ENCODE measurements around the gene TOMM70. TPM values are rescaled to one million over a fixed set of nuclear protein-coding genes. Genes with fewer than 3 reads are reported as not detected.

Gene TOMM70
- total and polyA plus RNA-seq, 2 of the 8 experiments (the other 6 are each of a cell fraction or from before 2014, with no cell fraction given): 10.9 to 52.1 TPM

DNA sequence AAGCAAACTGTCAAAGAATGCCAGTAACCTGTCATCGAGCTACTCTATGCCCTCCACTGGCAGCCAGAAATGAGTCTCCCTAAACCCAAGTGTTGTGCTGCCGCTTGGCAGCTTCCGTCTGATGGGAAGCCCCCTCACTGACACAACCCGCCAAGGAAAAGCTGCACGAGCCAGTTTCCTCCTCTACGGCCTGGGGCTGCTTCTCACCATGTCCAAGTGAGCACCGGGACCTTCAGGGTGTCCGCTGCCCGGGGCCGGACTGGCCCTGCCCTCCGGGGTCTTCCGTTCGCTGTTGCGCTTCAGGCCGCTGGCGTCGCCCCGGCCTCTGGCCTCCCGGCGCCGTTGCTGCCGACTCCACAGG, 490 bp downstream of the TOMM70 start:
- no peaks in the 10 kb centered on the region for H3K79me1 ChIP-seq (ENCODE audit: low read depth, low read length)
- H2BK120ac ChIP-seq (replicated peaks; ENCODE audit: low read depth, low read length): no peak overlapping the region
- H3K4ac ChIP-seq (replicated peaks; ENCODE audit: insufficient read length, low read depth, low read length): peak overlapping the region; percentile 32
- FAIRE-seq: no peak
- no peak overlapping the region for H2BK12ac ChIP-seq (ENCODE audit: low read depth, low read length)
- no peak overlapping the region for H3K23ac ChIP-seq (ENCODE audit: insufficient read length)
- no peak overlapping the region for H2AFZ ChIP-seq (ENCODE audit: low read length)
- peaks cover 0 to 3% (median under 1%) of the 10 kb centered on the region in 4 experiments; a peak in 2 of 7 replicates for H3K4me1 ChIP-seq (replicated peaks in 1 of 4; ENCODE audit: control insufficient read depth in 3 of 4, insufficient read depth in 4 of 4, low read length in 3 of 4)
- CTCF ChIA-PET (ENCODE audit: partially characterized antibody): interaction anchor here (0.6 to 2.1 kb wide), 4 partner anchors 9 to 190 kb away, joined by 3 to 8 read pairs (median 4); no protein-coding TSS in a partner anchor
- no peaks in the 10 kb centered on the region for H3K27me3 ChIP-seq (replicated peaks in 1 of 4; ENCODE audit: control insufficient read depth in 3 of 4, extremely low read depth in 1 of 4, insufficient read depth in 3 of 4, low read length in 3 of 4)
- peak in 1 of 2 experiments; percentile 51 for DNase-seq (ENCODE audit: low read depth in 1 of 2, low spot score in 2 of 2)
- H3K14ac ChIP-seq (ENCODE audit: insufficient read length): no peak overlapping the region
- peak overlapping the region; percentile 23 for H3K56ac ChIP-seq (replicated peaks; ENCODE audit: insufficient read length, low read depth, low read length)
- no peak overlapping the region for H2BK15ac ChIP-seq (ENCODE audit: low read length)
- 2% methylated on average over 22 of the region's 22 CpGs; no CpG with 5 or more reads in 1 of the 2 experiments for WGBS, 2 experiments (ENCODE audit: extremely low coverage in 1 of 2, insufficient coverage in 1 of 2, insufficient read length in 1 of 2, insufficient replicate concordance in 2 of 2, low coverage in 1 of 2, low lambda C conversion rate in 2 of 2, missing lambda C conversion rate in 1 of 2)
- POLR2A ChIA-PET (ENCODE audit: partially characterized antibody): interaction anchor here (1.3 to 5.9 kb wide), 7 partner anchors 8 to 91 kb away, joined by 3 to 58 read pairs (median 21); partner anchors contain the start of gene NIT2
- H3K79me2 ChIP-seq (ENCODE audit: control insufficient read depth in 1 of 2, insufficient read depth in 2 of 2, low read length in 2 of 2): peaks cover 20 to 85% of the 10 kb centered on the region in 2 experiments
- peaks cover 14 to 18% of the 10 kb centered on the region in 2 experiments for H4K20me1 ChIP-seq (replicated peaks in 1 of 2; ENCODE audit: control insufficient read depth in 1 of 2, insufficient read depth in 2 of 2, low read length in 2 of 2)
- TF ChIP-seq HDAC2 (IDR thresholded peaks at IDR 0.05; ENCODE audit: borderline replicate concordance in 1 of 2, low read depth in 2 of 2, low read length in 2 of 2) (peak in 1 of 2 experiments; percentile 80; a peak in 2 of 4 replicates), CTBP2 (IDR thresholded peaks at IDR 0.05; ENCODE audit: borderline replicate concordance, insufficient read depth, insufficient read length, low read length) (no peak), SIN3A (conservative IDR thresholded peaks at IDR 0.05 in 1 of 2, IDR thresholded peaks at IDR 0.05 in 1 of 2; ENCODE audit: low read depth in 1 of 2, low read length in 2 of 2) (0 out of 4 replicates have a peak, but pooled peaks of 1 of the 2 experiments have one; percentile 38), TEAD4 (IDR thresholded peaks at IDR 0.05; ENCODE audit: low read depth, low read length) (no peak)
- no peaks in the 10 kb centered on the region for H3K36me3 ChIP-seq (ENCODE audit: control insufficient read depth in 2 of 4, insufficient read depth in 4 of 4, low read length in 3 of 4)
- H3K9ac ChIP-seq (replicated peaks in 1 of 4; ENCODE audit: extremely low read depth in 1 of 4, low read depth in 3 of 4, low read length in 3 of 4): peak overlapping the region; percentile 56 to 95 (median 86)
- no peak overlapping the region for H4K91ac ChIP-seq (replicated peaks; ENCODE audit: insufficient read length, low read length)
- H3K4me2 ChIP-seq (ENCODE audit: insufficient read depth in 1 of 2, low read depth in 2 of 2, low read length in 2 of 2): peak overlapping the region; percentile 91 to 92
- H2AK5ac ChIP-seq (ENCODE audit: low read depth, low read length): no peak overlapping the region
- H2BK5ac ChIP-seq (ENCODE audit: low read depth, low read length): peak overlapping the region; percentile 81; the same call in 1 of the 2 replicates
- H4K8ac ChIP-seq (ENCODE audit: extremely low read depth, insufficient read depth, low read length): no peak overlapping the region; the same call in 1 of the 2 replicates
- peak overlapping the region; percentile 61; the same call in 1 of the 2 replicates for H3K18ac ChIP-seq (ENCODE audit: extremely low read depth, low read length)
- H3K9me3 ChIP-seq (ENCODE audit: insufficient read depth in 2 of 2, low read depth in 1 of 2, low read length in 1 of 2): no peaks in the 10 kb centered on the region
- no peak overlapping the region for H2BK20ac ChIP-seq (ENCODE audit: low read length)
- peaks cover 16% of the 10 kb centered on the region for H3K23me2 ChIP-seq (ENCODE audit: low read depth, low read length)
- no peak overlapping the region for H4K5ac ChIP-seq (ENCODE audit: insufficient read length, low read depth, low read length)
- no peak overlapping the region for H3K27ac ChIP-seq (ENCODE audit: low read depth, low read length)
- peak overlapping the region; percentile 59 to 96 (median 84) for H3K4me3 ChIP-seq (ENCODE audit: extremely low read depth in 1 of 4, insufficient read depth in 2 of 4, low read depth in 3 of 4, low read length in 4 of 4)

Data from H1 (cell line).